ENCODE results near the gene CDK6. TPM values are rescaled to one million over a fixed set of nuclear protein-coding genes. Genes with fewer than 3 reads are reported as not detected.

CDK6 gene
- total and polyA plus RNA-seq, 10 of the 15 experiments (the other 5 are each of a cell fraction or from before 2014, with no cell fraction given): 8.0 to 118 (median 45.8) TPM

GRCh38 chr7:92747041-92747835 is 89.1 kb downstream of the CDK6 start (continued):
- TF ChIP-seq CUX1 (IDR thresholded peaks at IDR 0.05; ENCODE audit: insufficient replicate concordance, low read depth, low read length): no peak
- TF ChIP-seq SUZ12 (IDR thresholded peaks at IDR 0.05; ENCODE audit: unreplicated experiment): no peak
- TF ChIP-seq IRF5 (IDR thresholded peaks at IDR 0.05; ENCODE audit: borderline replicate concordance): no peak
- TF ChIP-seq ZNF24 (IDR thresholded peaks at IDR 0.05): no peak
- no peak for TF ChIP-seq ZBTB4 (CRISPR knock-in tag; IDR thresholded peaks at IDR 0.05)
- no peak for TF ChIP-seq BACH1 (IDR thresholded peaks at IDR 0.05; ENCODE audit: borderline replicate concordance)
- no peak for TF ChIP-seq ASH2L (IDR thresholded peaks at IDR 0.05; ENCODE audit: borderline replicate concordance, low read depth)

All from GM12878 (cell line).